Natural killer cell (primary cell): ENCODE results near the gene GLCCI1. TPM values are rescaled to one million over a fixed set of nuclear protein-coding genes. Genes with fewer than 3 reads are reported as not detected.

Experiments
- ATAC-seq, 3 donors: fragments of 150-1000 bp in 2 of 3; fragments of 200-7000 bp in 1 of 3; cut with Tn5 transposase; 1 replicate in 1 of 3; 2 replicates in 2 of 3; pipeline ENCODE4 v1.10.0; 2021; ENCODE audit warnings: mild to moderate bottlenecking in 2 of 3, moderate library complexity in 2 of 3
- DNase-seq, 2 donors: peaks; one replicate each; pipeline versions ENCODE4 v3.0.0 to v3.0.0-alpha.2; 2013 to 2021; ENCODE audit warnings: mixed read lengths in 1 of 2
- H3K27ac ChIP-seq: one replicate; pipeline ENCODE4 v1.5.1; 2013; ENCODE audit warnings: mild to moderate bottlenecking, low read length
- H3K27me3 ChIP-seq: one replicate; pipeline ENCODE4 v1.6.1; 2013; ENCODE audit warnings: low read length; ENCODE audit not compliant: control insufficient read depth, insufficient read depth
- H3K36me3 ChIP-seq: one replicate; pipeline ENCODE4 v1.6.1; 2013; ENCODE audit warnings: low read length; ENCODE audit not compliant: control insufficient read depth, insufficient read depth
- H3K4me1 ChIP-seq: one replicate; pipeline ENCODE4 v1.6.1; 2013; ENCODE audit warnings: low read length; ENCODE audit not compliant: control insufficient read depth, insufficient read depth
- H3K4me3 ChIP-seq: one replicate; pipeline ENCODE4 v1.5.1; 2013; ENCODE audit warnings: low read length
- H3K9me3 ChIP-seq: one replicate; pipeline ENCODE4 v1.6.1; 2013; ENCODE audit warnings: low read length; ENCODE audit not compliant: control insufficient read depth, insufficient read depth
- H3K27ac Mint-ChIP-seq, 2 donors: one replicate each; pipeline ENCODE4 v1.8.0; 2022; ENCODE audit warnings: mild to moderate bottlenecking in 2 of 2, mixed read lengths in 2 of 2, moderate library complexity in 1 of 2
- H3K27me3 Mint-ChIP-seq, 2 donors: one replicate each; pipeline ENCODE4 v1.8.0; 2022; ENCODE audit warnings: low read depth in 2 of 2, mixed read lengths in 2 of 2
- H3K36me3 Mint-ChIP-seq: one replicate; pipeline ENCODE4 v1.8.0; 2022; ENCODE audit warnings: mixed read lengths
- H3K4me1 Mint-ChIP-seq, 2 donors: one replicate each; pipeline ENCODE4 v1.8.0; 2022; ENCODE audit warnings: mixed read lengths in 2 of 2
- H3K4me3 Mint-ChIP-seq: one replicate; pipeline ENCODE4 v1.8.0; 2022; ENCODE audit warnings: mild to moderate bottlenecking, moderate library complexity, mixed read lengths
- H3K9me3 Mint-ChIP-seq, 2 donors: one replicate each; pipeline ENCODE4 v1.8.0; 2022; ENCODE audit warnings: mixed read lengths in 2 of 2
- CTCF ChIP-seq: fragments of 200-600 bp; IDR thresholded peaks from one replicate; pipeline ENCODE4 v1.8.0; 2022; ENCODE audit warnings: antibody characterized with exemption
- WGBS: methylation state at CpG from one replicate; pipeline ENCODE4 v1.1.7; 2013; ENCODE audit warnings: missing lambda C conversion rate; ENCODE audit not compliant: insufficient coverage; 5-methylcytosine and 5-hydroxymethylcytosine counted together
- intact Hi-C: fragments of 100-400 bp; cut with micrococcal nuclease; formaldehyde crosslinking; loops from one replicate; pipeline ENCODE4 v1.14.2; 2022
- total RNA-seq, 4 donors: library from RNA; stranded (reverse); fragments of 120-200 nt in 1 of 4; gene quantifications; one replicate each; pipeline versions ENCODE4 v1.2.3 to v1.2.4, GENCODE V29; 2013 to 2022

The GLCCI1 gene
- total RNA-seq, 3 donors from 2014 or later (not counting 1 experiment from before 2014, with no cell fraction given): 70.5 to 132 (median 79.6) TPM

DNA sequence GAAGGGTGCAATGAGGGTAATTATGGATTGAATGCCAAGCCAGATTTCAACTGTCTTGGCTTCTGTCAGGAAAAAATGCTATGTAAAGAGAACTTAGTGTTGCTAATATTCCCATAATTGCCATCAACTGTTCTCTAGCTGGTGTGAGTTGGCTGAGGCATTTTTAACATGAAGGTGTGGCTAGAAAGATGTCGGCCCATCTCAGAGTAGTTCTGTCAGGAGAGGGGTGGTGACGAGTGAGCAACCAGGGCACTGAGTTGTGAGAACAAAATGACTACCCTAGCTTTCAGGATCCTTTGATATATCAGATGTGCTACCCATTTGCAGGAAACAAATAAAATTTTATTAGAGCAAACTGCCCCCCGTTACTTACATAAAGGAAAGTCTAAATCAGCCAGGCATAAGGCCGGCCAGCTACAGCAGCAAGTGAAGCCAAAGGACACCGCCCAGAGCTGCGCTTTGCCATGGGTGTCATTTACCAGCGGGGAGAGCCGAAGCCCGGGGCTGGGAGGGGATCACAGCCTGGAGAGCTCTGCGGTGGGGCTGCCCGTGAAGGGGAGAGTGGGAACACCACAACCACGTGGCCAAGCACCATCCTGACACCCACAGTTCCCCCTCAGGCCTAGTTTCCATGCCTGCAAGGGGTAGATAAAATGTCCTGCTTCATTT, 151.9 kb downstream of the GLCCI1 start:
- Histone ChIP-seq H3K27me3 (no peaks in the 10 kb centered on the region), H3K9me3 (no peaks in the 10 kb centered on the region), H3K36me3 (no peaks in the 10 kb centered on the region), H3K4me3 (no peak overlapping the region), H3K27ac (no peak overlapping the region), H3K4me1 (peaks cover 38% of the 10 kb centered on the region)
- DNase-seq: no peak
- intact Hi-C loops: loop anchor here (10.0 kb wide), 1 partner anchor 436 kb away; no protein-coding TSS in a partner anchor
- H3K9me3 Mint-ChIP-seq: no peaks in the 10 kb centered on the region
- peak overlapping the region; percentile 40 for H3K4me3 Mint-ChIP-seq
- H3K27me3 Mint-ChIP-seq: no peaks in the 10 kb centered on the region
- no peaks in the 10 kb centered on the region for H3K36me3 Mint-ChIP-seq
- no peak for TF ChIP-seq CTCF
- WGBS: 85% methylated on average over 9 of the region's 12 CpGs
- peaks cover 64 to 86% of the 10 kb centered on the region in 2 donors for H3K4me1 Mint-ChIP-seq
- peak overlapping the region in 1 of 2 donors; percentile 79 for H3K27ac Mint-ChIP-seq
- peak in 1 of 3 donors; percentile 52 for ATAC-seq

GRCh38 chr7:8121243-8121642, 152.6 kb downstream of the GLCCI1 start:
- WGBS: 100% methylated on average over 3 of the region's 3 CpGs
- H3K27me3 ChIP-seq: no peaks in the 10 kb centered on the region
- peaks cover 40% of the 10 kb centered on the region for H3K4me1 ChIP-seq
- intact Hi-C loops: loop anchor here (10.0 kb wide), 1 partner anchor 436 kb away; no protein-coding TSS in a partner anchor
- H3K4me3 ChIP-seq: no peak overlapping the region
- no peak for ATAC-seq
- H3K36me3 ChIP-seq: no peaks in the 10 kb centered on the region
- Mint-ChIP-seq H3K27me3 (no peaks in the 10 kb centered on the region), H3K4me1 (peaks cover 64 to 86% of the 10 kb centered on the region in 2 donors), H3K27ac (peak overlapping the region in 1 of 2 donors; percentile 79), H3K9me3 (no peaks in the 10 kb centered on the region), H3K4me3 (no peak overlapping the region), H3K36me3 (no peaks in the 10 kb centered on the region)
- DNase-seq: no peak
- TF ChIP-seq CTCF: no peak
- no peaks in the 10 kb centered on the region for H3K9me3 ChIP-seq
- H3K27ac ChIP-seq: no peak overlapping the region

DNA sequence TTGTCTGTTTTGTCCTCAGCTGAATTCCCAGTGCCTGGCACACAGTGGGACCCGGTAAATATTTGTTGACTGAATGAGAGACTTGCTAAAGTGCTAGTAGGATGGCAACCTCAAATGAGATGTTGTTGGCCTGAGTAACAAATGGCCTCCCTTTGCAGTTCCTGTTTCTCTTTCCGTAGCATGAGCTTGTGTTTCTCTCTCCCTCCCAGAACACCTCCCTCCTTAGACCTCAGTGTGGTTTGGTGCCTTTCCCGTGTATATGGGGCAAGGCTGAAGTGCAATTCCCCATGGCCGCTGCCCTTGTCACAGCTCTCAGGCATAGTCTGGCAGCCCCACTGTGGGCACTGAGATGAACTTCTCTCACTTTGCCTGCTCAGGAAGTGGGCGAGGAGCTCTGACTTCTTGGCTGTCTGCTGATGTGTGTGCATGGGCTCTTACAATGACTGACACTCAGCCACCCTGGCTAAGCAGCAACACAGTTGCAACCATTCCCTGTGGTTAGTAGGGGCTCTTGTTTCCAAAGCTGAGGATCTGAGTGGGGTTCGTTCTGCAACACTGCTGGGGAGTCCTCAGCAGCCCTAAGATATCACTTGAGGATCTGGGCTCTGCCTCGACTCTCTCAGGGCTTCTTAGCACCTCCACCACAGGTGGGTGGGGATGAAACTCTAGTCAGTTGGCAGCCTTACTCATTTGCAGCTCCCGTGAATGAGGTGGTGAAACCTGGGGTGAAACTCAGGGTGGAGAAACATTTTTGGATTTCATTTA, 157.3 kb downstream of the GLCCI1 start:
- Mint-ChIP-seq H3K4me3 (peak overlapping the region; percentile 81), H3K27me3 (no peaks in the 10 kb centered on the region), H3K4me1 (peaks cover 84 to 90% of the 10 kb centered on the region in 2 donors), H3K36me3 (no peaks in the 10 kb centered on the region), H3K27ac (peak overlapping the region; percentile 88 to 97), H3K9me3 (no peaks in the 10 kb centered on the region)
- H3K36me3 ChIP-seq: no peaks in the 10 kb centered on the region
- H3K4me3 ChIP-seq: no peak overlapping the region
- TF ChIP-seq CTCF: no peak
- H3K4me1 ChIP-seq: peaks cover 64% of the 10 kb centered on the region
- peak; percentile 73 to 93 for DNase-seq
- WGBS: 7% methylated on average over 7 of the region's 8 CpGs
- H3K27ac ChIP-seq: peak overlapping the region; percentile 79
- no peaks in the 10 kb centered on the region for H3K27me3 ChIP-seq
- intact Hi-C loops: loop anchor here (1.0 to 10.0 kb wide), 7 partner anchors 8 to 869 kb away; no protein-coding TSS in a partner anchor
- ATAC-seq: peak; percentile 79 to 92 (median 87)
- no peaks in the 10 kb centered on the region for H3K9me3 ChIP-seq
